Measurements from ENCODE around the gene PWP2. TPM values are rescaled to one million over a fixed set of nuclear protein-coding genes. Genes with fewer than 3 reads are reported as not detected.

PWP2 gene
- total RNA-seq, 2 donors from 2014 or later = 6.5 to 14.5 TPM

DNA sequence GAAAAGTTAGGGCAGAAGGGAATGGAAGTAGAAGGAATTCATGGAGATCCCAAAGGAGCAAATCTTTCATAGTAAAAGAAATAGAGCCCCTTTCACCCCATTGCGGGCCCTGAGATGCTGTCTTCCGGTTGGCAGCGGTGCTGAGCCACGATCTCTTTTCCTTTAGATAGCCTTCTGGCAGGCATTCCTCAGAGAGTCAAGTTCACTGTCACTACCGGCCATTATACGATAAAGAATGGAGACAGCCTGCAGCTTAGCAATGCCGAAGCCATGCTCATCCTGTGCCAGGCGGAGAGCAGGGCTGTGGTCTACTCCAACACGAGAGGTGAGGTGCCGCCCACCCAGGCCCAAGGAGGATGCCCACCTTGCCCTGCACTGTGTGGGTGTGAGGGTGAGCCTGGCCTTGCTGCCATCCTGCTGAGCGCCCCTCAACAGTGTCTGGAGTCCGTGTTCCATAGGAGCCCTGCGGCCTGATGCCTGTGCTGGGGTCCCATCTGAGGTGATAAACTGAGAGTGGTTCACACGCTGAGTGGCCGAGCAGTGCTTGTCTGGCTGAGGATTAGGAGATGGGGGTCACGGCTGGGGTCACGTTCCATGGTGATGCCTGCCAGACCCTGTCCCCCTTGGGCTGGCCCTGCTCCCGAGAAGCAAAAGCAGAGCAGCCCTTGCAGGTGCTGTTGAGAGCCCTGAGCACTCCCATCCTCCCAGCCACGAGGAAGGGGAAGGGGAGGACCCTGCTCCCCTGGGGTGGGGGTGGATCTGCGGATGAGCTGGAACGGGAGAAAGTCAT is 20.4 kb upstream of the PWP2 start:
- Histone ChIP-seq H3K27me3 (no peaks in the 10 kb centered on the region), H3K9me3 (no peaks in the 10 kb centered on the region), H3K4me1 (peaks cover 46% of the 10 kb centered on the region), H3K36me3 (replicated peaks in 1 of 2; ENCODE audit: insufficient read depth in 1 of 2, low read depth in 2 of 2) (peaks cover 0 to 7% of the 10 kb centered on the region in 2 donors), H3K27ac (no peak overlapping the region), H3K4me3 (no peak overlapping the region)
- DNase-seq (no peak), ATAC-seq (no peak)
- intact Hi-C loops (cut with DNase I) = no loop called here
- TF ChIP-seq, protein P1, sequence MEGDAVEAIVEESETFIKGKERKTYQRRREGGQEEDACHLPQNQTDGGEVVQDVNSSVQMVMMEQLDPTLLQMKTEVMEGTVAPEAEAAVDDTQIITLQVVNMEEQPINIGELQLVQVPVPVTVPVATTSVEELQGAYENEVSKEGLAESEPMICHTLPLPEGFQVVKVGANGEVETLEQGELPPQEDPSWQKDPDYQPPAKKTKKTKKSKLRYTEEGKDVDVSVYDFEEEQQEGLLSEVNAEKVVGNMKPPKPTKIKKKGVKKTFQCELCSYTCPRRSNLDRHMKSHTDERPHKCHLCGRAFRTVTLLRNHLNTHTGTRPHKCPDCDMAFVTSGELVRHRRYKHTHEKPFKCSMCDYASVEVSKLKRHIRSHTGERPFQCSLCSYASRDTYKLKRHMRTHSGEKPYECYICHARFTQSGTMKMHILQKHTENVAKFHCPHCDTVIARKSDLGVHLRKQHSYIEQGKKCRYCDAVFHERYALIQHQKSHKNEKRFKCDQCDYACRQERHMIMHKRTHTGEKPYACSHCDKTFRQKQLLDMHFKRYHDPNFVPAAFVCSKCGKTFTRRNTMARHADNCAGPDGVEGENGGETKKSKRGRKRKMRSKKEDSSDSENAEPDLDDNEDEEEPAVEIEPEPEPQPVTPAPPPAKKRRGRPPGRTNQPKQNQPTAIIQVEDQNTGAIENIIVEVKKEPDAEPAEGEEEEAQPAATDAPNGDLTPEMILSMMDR (IDR thresholded peaks at IDR 0.05) = no peak
- no peak for TF ChIP-seq POLR2A (IDR thresholded peaks at IDR 0.05)
- 79 to 92% methylated on average over 11 to 14 of the region's 21 CpGs for WGBS, 2 donors

DNA sequence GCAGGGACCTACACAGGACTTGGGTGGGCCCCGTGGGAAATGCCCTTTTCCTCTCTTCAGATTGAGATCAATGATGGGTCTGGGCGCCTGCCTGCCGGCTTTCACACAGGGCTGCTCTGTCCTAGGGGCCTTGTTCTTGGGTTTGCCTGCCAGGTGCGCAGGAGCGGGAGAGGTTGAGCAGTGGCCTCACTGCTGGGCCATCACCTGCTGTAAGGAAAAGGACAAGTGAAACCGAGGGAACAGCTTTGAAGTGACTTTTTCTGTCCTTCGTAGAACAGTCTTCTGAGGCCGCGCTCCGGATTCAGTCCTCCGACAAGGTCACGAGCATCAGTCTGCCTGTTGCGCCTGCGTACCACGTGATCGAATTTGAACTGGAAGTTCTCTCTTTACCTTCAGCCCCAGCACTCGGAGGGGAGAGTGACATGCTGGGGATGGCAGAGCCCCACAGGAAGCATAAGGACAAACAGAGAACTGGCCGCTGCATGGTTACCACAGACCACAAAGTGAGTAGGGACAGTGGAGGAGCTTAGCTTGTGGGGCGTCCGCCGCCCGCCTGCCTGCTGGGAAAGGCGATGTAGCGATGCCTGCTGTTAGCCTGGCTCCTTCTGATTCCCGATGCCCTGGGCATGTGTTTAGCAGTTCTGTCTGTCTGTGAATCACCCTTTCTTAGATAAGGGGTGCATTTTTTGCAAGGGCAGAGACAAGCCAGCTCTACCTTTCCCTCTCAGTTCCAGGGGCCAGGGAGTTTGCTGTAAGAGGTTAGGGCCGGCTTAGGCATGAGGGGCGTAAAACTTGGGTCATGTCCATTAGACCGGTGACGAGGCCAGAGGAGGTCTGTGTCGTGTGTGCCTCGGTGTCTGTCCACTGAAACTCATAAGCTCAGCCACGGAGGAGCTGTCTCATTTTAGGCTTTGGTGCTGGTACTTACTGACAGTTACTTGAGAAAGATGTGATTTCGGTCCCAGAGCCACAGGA is 19.5 kb upstream of the PWP2 start:
- Histone ChIP-seq H3K9me3 (no peaks in the 10 kb centered on the region), H3K27me3 (no peaks in the 10 kb centered on the region), H3K4me3 (no peak overlapping the region), H3K36me3 (replicated peaks in 1 of 2; ENCODE audit: insufficient read depth in 1 of 2, low read depth in 2 of 2) (peaks cover 0 to 12% of the 10 kb centered on the region in 2 donors), H3K4me1 (peaks cover 46% of the 10 kb centered on the region), H3K27ac (peak overlapping the region in 1 of 4 donors; percentile 15)
- intact Hi-C loops (cut with DNase I) = no loop called here
- WGBS, 2 donors = 75 to 96% methylated on average over 31 to 33 of the region's 33 CpGs
- TF ChIP-seq, protein P1 (IDR thresholded peaks at IDR 0.05) = no peak
- no peak for TF ChIP-seq POLR2A (IDR thresholded peaks at IDR 0.05)
- ATAC-seq = no peak
- DNase-seq = peak in 1 of 4 donors; percentile 26

DNA sequence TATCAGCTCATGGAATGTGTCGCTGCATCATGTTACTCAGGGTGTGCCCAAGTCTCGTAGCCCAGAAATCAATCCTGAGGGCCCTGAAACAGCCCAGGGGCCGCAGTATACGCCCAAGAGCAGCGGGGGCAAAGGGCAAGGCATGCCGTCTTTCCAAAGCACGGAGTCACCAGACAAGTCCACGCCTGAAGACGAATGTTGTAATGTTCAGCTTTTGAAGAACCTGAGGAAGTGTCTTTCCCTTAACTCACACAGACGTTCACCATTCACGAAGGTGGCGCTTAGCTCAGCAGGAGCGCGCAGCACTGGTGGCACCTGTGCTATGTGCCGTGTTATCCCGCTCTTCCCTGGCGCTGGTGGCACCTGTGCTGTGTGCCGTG is 18.8 kb upstream of the PWP2 start:
- H3K36me3 ChIP-seq (replicated peaks in 1 of 2; ENCODE audit: insufficient read depth in 1 of 2, low read depth in 2 of 2) = peaks cover 0 to 10% of the 10 kb centered on the region in 2 donors
- intact Hi-C loops (cut with DNase I) = no loop called here
- H3K27ac ChIP-seq = peak overlapping the region in 2 of 4 donors; percentile 55 to 65
- ATAC-seq (no peak), DNase-seq (no peak)
- 88% methylated on average over 16 to 18 of the region's 18 CpGs for WGBS, 2 donors
- no peaks in the 10 kb centered on the region for H3K9me3 ChIP-seq
- no peaks in the 10 kb centered on the region for H3K27me3 ChIP-seq
- peaks cover 43% of the 10 kb centered on the region for H3K4me1 ChIP-seq
- no peak overlapping the region for H3K4me3 ChIP-seq
- TF ChIP-seq POLR2A (IDR thresholded peaks at IDR 0.05) = no peak
- TF ChIP-seq, protein P1 (IDR thresholded peaks at IDR 0.05) = no peak

DNA sequence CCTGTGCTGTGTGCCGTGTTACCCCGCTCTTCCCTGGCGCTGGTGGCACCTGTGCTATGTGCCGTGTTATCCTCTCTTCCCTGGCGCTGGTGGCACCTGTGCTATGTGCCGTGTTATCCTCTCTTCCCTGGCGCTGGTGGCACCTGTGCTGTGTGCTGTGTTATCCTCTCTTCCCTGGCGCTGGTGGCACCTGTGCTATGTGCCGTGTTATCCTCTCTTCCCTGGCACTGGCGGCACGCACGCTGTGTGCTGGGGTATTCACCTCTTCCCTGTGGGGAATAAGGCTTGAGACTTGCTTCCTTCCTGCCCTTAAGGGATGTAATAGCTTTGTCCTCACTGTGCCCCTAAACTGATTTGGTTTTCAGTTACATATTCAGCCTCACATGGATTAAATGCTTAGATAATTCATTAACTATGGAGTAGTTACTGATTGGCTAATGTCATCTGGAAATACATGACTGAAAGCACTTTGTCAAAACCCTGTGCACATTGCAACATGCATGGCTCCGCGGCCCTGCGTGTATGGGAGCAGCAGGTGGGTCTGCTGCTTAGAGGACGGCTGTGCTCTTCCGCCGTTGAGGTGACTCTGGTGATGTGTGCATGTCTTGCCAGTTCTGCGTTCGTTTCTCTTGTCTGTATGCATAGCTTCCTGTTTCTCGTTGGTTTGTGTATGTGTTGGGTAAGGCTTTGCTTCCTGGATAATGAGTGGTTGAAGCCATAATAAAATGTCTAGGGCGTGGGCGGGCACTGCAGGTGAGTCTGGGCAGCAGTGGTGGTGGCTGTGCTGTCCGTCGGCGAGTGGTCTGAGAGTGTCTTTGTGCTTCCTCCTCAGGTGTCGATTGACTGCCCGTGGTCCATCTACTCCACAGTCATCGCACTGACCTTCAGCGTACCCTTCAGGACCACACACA is 17.9 kb upstream of the PWP2 start:
- intact Hi-C loops (cut with DNase I) = no loop called here
- Histone ChIP-seq H3K4me3 (no peak overlapping the region), H3K27me3 (no peaks in the 10 kb centered on the region), H3K27ac (peak overlapping the region in 3 of 4 donors; percentile 46 to 65 (median 55)), H3K9me3 (no peaks in the 10 kb centered on the region), H3K36me3 (replicated peaks in 1 of 2; ENCODE audit: insufficient read depth in 1 of 2, low read depth in 2 of 2) (peaks cover 0 to 10% of the 10 kb centered on the region in 2 donors), H3K4me1 (peaks cover 40% of the 10 kb centered on the region)
- peak; percentile 74 for ATAC-seq
- whole genome bisulfite sequencing, 2 donors = 60 to 73% methylated on average over 24 to 30 of the region's 30 CpGs
- TF ChIP-seq, protein P1 (IDR thresholded peaks at IDR 0.05) = no peak
- peak in 1 of 3 donors; percentile 21 for TF ChIP-seq POLR2A (IDR thresholded peaks at IDR 0.05)
- DNase-seq = peak in 3 of 4 donors; percentile 32 to 39 (median 37)

All from body of pancreas (tissue), 4 donors.